Tibial nerve (tissue), 4 donors: ENCODE data around the gene CFTR. TPM values are rescaled to one million over a fixed set of nuclear protein-coding genes. Genes with fewer than 3 reads are reported as not detected.

Experiments used
- DNase-seq, 2 donors: peaks; one replicate each; pipeline ENCODE4 v3.0.0-alpha.2; 2019; ENCODE audit warnings: low spot score in 2 of 2
- H3K27ac ChIP-seq, 4 donors: fragments of 200-600 bp; sonication (generic) in 3 of 4; one replicate each; pipeline ENCODE4 v1.5.1; 2017 to 2019; ENCODE audit warnings: mild to moderate bottlenecking in 1 of 4
- H3K27me3 ChIP-seq, 2 donors: fragments of 200-600 bp; sonication (generic) in 1 of 2; one replicate each; pipeline versions ENCODE4 v1.5.1 to v1.6.0; 2017 to 2019
- H3K36me3 ChIP-seq, 3 donors: fragments of 200-600 bp; sonication (generic); one replicate each; pipeline ENCODE4 v1.5.1; 2018 to 2019
- H3K4me1 ChIP-seq, 4 donors: fragments of 200-600 bp; sonication (generic) in 3 of 4; one replicate each; pipeline ENCODE4 v1.5.1; 2017 to 2019
- H3K4me3 ChIP-seq, 4 donors: fragments of 200-600 bp; sonication (generic) in 3 of 4; one replicate each; pipeline ENCODE4 v1.5.1; 2017 to 2019; ENCODE audit warnings: mild to moderate bottlenecking in 1 of 4, moderate library complexity in 1 of 4
- H3K9me3 ChIP-seq, 4 donors: fragments of 200-600 bp; sonication (generic) in 3 of 4; one replicate each; pipeline ENCODE4 v1.5.1; 2017 to 2019
- EP300 ChIP-seq, 2 donors: sonication (generic); formaldehyde crosslinking; IDR thresholded peaks; one replicate each; pipeline ENCODE4 v1.6.1; 2017; ENCODE audit warnings: antibody characterized with exemption in 2 of 2, mild to moderate bottlenecking in 1 of 2
- POLR2A ChIP-seq, 2 donors: fragments of 450-650 bp; IDR thresholded peaks; one replicate each; pipeline ENCODE4 v1.6.1; 2017; ENCODE audit warnings: antibody characterized with exemption in 2 of 2, mild to moderate bottlenecking in 2 of 2, moderate library complexity in 2 of 2
- WGBS, 2 donors: methylation state at CpG; one replicate each; pipeline ENCODE4 v1.1.5; 2018; 5-methylcytosine and 5-hydroxymethylcytosine counted together
- total RNA-seq, 4 donors: library from RNA; depleted of rRNA; stranded (reverse); fragments of >200 nt; gene quantifications; one replicate each; pipeline ENCODE4 v1.1.0, GENCODE V29; 2016
- TF ChIP-seq, protein P1 (sequence below), 5 experiments: fragments of 200-600 bp in 3 of 5; fragments of 450-650 bp in 2 of 5; sonication (generic) in 3 of 5; IDR thresholded peaks; one replicate each; pipeline ENCODE4 v1.5.1; 2016 to 2019; ENCODE audit warnings: antibody characterized with exemption in 5 of 5, mild to moderate bottlenecking in 3 of 5, moderate library complexity in 2 of 5

The CFTR gene
- total RNA-seq, 4 donors from 2014 or later: under 0.01 TPM; not detected in 3

DNA sequence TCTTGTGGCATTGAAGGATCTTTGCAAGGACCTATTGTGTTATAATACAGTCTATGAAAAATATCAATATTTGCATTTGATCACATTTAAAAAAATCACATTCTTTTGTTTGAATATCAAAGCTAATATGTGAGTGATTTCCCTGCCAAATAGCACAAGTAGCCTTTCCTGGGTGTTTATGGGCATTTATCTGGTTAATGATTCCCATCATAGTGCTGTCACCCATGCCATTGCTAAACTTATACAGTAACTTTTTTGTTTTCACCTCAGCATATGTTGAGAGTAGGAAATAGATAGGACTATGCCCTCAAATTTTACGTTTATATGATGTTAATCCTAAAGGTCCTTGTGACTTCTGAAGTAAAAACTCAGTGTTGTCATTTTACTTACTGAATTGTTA lies 136.9 kb downstream of the CFTR start:
- Histone ChIP-seq H3K27ac (no peak overlapping the region), H3K4me3 (no peak overlapping the region), H3K27me3 (no peaks in the 10 kb centered on the region), H3K9me3 (no peaks in the 10 kb centered on the region), H3K36me3 (no peaks in the 10 kb centered on the region), H3K4me1 (no peaks in the 10 kb centered on the region)
- TF ChIP-seq EP300 (IDR thresholded peaks at IDR 0.05): no peak
- TF ChIP-seq, protein P1, sequence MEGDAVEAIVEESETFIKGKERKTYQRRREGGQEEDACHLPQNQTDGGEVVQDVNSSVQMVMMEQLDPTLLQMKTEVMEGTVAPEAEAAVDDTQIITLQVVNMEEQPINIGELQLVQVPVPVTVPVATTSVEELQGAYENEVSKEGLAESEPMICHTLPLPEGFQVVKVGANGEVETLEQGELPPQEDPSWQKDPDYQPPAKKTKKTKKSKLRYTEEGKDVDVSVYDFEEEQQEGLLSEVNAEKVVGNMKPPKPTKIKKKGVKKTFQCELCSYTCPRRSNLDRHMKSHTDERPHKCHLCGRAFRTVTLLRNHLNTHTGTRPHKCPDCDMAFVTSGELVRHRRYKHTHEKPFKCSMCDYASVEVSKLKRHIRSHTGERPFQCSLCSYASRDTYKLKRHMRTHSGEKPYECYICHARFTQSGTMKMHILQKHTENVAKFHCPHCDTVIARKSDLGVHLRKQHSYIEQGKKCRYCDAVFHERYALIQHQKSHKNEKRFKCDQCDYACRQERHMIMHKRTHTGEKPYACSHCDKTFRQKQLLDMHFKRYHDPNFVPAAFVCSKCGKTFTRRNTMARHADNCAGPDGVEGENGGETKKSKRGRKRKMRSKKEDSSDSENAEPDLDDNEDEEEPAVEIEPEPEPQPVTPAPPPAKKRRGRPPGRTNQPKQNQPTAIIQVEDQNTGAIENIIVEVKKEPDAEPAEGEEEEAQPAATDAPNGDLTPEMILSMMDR (IDR thresholded peaks at IDR 0.05): no peak
- 29 to 34% methylated on average over 1 of the region's 1 CpG for WGBS, 2 donors
- DNase-seq: no peak

DNA sequence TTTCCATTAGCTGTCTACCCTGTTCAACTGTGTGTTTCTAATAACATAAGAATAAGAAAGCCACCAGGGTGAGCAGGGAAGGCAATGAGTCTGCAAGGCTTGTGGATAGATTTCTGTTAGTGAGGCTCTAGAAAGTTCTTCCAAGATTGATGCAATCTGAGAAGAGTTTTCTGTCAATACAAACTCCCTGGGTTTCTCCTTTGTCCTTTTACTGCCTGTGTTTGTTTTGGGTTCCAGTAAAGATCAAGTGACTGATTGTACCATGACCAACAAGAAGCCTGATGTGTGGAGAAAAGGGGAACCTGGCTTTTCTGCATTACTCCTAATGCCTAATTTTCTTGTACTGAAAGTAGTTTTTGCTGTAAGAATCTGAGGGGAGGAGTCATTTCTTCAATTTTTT lies 139.9 kb downstream of the CFTR start:
- Histone ChIP-seq H3K4me3 (no peak overlapping the region), H3K9me3 (no peaks in the 10 kb centered on the region), H3K36me3 (no peaks in the 10 kb centered on the region), H3K27me3 (no peaks in the 10 kb centered on the region), H3K27ac (no peak overlapping the region), H3K4me1 (no peaks in the 10 kb centered on the region)
- TF ChIP-seq, protein P1 (IDR thresholded peaks at IDR 0.05): no peak
- TF ChIP-seq EP300 (IDR thresholded peaks at IDR 0.05): no peak
- no peak for TF ChIP-seq POLR2A (IDR thresholded peaks at IDR 0.05)
- no peak for DNase-seq

DNA sequence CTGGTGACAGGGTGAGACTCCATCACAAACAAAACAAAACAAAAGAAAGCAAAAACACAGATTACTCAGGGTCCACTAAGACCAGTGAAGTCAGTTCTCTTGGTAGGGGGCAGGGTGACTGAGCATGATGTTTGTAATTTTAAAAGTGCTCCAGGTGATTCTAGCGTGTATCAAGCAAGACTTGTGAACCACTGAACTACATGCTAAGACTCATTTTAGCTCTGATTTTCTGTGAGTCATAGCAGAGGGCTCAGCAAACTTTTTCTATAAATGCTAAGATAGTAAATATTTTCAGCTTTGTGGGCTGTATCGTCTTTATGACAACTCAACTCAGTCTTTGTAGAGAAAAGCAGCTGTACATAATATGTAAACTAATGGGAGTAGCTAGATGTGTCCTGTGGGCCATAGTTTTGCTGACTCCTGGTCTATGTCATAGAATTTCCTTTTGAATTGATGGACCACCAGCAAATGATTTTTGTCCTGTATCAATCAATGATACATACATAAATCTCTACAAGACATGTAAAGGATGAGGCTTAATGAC lies 141.3 kb downstream of the CFTR start:
- no peaks in the 10 kb centered on the region for H3K36me3 ChIP-seq
- H3K4me3 ChIP-seq: no peak overlapping the region
- TF ChIP-seq POLR2A (IDR thresholded peaks at IDR 0.05) (no peak), EP300 (IDR thresholded peaks at IDR 0.05) (no peak)
- TF ChIP-seq, protein P1 (IDR thresholded peaks at IDR 0.05): no peak
- no peaks in the 10 kb centered on the region for H3K9me3 ChIP-seq
- 61 to 65% methylated on average over 2 of the region's 2 CpGs for WGBS, 2 donors
- no peaks in the 10 kb centered on the region for H3K27me3 ChIP-seq
- no peak for DNase-seq
- no peak overlapping the region for H3K27ac ChIP-seq
- H3K4me1 ChIP-seq: no peaks in the 10 kb centered on the region

DNA sequence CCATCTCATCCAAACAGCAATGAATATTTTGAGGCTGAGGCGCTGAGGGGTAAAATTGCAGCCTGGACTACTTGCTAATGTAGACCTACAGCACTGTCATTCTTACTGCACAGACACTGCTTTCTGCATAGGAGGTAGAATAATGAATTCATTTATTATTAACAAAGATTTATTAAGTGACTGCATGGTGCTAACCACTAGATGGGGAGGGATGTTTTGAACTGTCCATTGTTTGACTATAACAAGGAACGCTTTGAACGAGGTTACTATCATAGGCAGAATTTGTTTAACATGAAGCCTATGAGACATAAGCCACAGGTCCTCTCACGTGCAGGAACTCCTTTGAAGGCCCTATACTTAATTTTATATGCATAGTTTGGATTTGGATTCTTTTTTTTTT lies 143.8 kb downstream of the CFTR start:
- no peak overlapping the region for H3K27ac ChIP-seq
- H3K36me3 ChIP-seq: no peaks in the 10 kb centered on the region
- no peaks in the 10 kb centered on the region for H3K4me1 ChIP-seq
- WGBS, 2 donors: 52 to 55% methylated on average over 4 of the region's 4 CpGs
- no peak overlapping the region for H3K4me3 ChIP-seq
- H3K27me3 ChIP-seq: no peaks in the 10 kb centered on the region
- TF ChIP-seq POLR2A (IDR thresholded peaks at IDR 0.05) (no peak), EP300 (IDR thresholded peaks at IDR 0.05) (no peak)
- TF ChIP-seq, protein P1 (IDR thresholded peaks at IDR 0.05): no peak
- DNase-seq: no peak
- H3K9me3 ChIP-seq: no peaks in the 10 kb centered on the region

DNA sequence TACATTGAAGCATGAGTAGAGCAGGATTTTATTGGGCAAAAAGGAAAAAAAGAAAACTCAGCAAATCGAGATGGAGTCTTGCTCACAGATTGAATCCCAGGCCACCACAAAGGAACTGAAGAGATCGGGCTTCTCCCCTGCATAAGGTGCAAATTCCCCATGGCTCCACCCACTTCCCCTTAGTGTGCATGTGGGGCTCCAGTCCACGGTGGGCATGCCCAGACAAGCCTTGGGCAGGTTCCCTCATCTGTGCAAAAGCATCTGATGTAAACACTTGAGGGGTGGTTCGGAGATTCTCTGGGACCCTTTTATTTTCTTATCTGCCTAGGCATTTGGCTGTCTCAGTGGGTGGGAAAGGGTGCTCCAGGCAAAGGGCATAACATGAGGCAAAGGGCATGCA lies 150.7 kb downstream of the CFTR start:
- no peaks in the 10 kb centered on the region for H3K36me3 ChIP-seq
- no peak overlapping the region for H3K27ac ChIP-seq
- no peak for DNase-seq
- no peak for TF ChIP-seq POLR2A (IDR thresholded peaks at IDR 0.05)
- TF ChIP-seq, protein P1 (IDR thresholded peaks at IDR 0.05): no peak
- TF ChIP-seq EP300 (IDR thresholded peaks at IDR 0.05): no peak
- H3K27me3 ChIP-seq: no peaks in the 10 kb centered on the region
- H3K4me3 ChIP-seq: no peak overlapping the region
- 80 to 83% methylated on average over 4 of the region's 4 CpGs for WGBS, 2 donors
- no peaks in the 10 kb centered on the region for H3K9me3 ChIP-seq
- no peaks in the 10 kb centered on the region for H3K4me1 ChIP-seq
